Ovary (tissue), 3 donors: ENCODE measurements around the gene TRIO.

Experiments
- CTCF ChIP-seq, 3 donors: fragments of 450-650 bp in 2 of 3; fragments of 200-600 bp in 1 of 3; IDR thresholded peaks; one replicate each; pipeline versions ENCODE4 v1.5.1 to v1.8.0; 2016 to 2022; ENCODE audit warnings: antibody characterized with exemption in 3 of 3, mild to moderate bottlenecking in 1 of 3
- POLR2A ChIP-seq: fragments of 450-650 bp; IDR thresholded peaks from one replicate; pipeline ENCODE4 v1.6.1; 2017; ENCODE audit warnings: antibody characterized with exemption, mild to moderate bottlenecking, moderate library complexity
- donor health status: DM: no; HTN: no; CAD: no.

GRCh38 chr5:14399054-14399692 lies 256.0 kb downstream of the TRIO start:
- TF ChIP-seq POLR2A, result no peak
- TF ChIP-seq CTCF (IDR thresholded peaks at IDR 0.05), result peak in 2 of 3 donors; percentile 42 to 59
